ENCODE results near the gene COG8.
"Not testable (repeated sequence)": the region's sequence is repeated elsewhere in the genome, so short reads cannot be mapped to it uniquely, and the experiment has no call there.

The COG8 gene

GRCh38 chr16:69307856-69308255 lies 31.5 kb downstream of the COG8 start:
- TF ChIP-seq, protein P1, sequence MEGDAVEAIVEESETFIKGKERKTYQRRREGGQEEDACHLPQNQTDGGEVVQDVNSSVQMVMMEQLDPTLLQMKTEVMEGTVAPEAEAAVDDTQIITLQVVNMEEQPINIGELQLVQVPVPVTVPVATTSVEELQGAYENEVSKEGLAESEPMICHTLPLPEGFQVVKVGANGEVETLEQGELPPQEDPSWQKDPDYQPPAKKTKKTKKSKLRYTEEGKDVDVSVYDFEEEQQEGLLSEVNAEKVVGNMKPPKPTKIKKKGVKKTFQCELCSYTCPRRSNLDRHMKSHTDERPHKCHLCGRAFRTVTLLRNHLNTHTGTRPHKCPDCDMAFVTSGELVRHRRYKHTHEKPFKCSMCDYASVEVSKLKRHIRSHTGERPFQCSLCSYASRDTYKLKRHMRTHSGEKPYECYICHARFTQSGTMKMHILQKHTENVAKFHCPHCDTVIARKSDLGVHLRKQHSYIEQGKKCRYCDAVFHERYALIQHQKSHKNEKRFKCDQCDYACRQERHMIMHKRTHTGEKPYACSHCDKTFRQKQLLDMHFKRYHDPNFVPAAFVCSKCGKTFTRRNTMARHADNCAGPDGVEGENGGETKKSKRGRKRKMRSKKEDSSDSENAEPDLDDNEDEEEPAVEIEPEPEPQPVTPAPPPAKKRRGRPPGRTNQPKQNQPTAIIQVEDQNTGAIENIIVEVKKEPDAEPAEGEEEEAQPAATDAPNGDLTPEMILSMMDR (IDR thresholded peaks at IDR 0.05; ENCODE audit: insufficient read depth, low read depth, low read length, missing control alignments) = no peak
- DNase-seq (ENCODE audit: low read depth) = no peak
- H3K4me3 ChIP-seq (ENCODE audit: low read depth, low read length) = no peak overlapping the region

- DNase-seq (ENCODE audit: low read depth) = no peak
- TF ChIP-seq, protein P1 (IDR thresholded peaks at IDR 0.05; ENCODE audit: insufficient read depth, low read depth, low read length, missing control alignments) = no peak
- H3K4me3 ChIP-seq (ENCODE audit: low read depth, low read length) = no peak overlapping the region
Observed at GRCh38 chr16:69307091-69307490, 32.3 kb downstream of the COG8 start.

DNA sequence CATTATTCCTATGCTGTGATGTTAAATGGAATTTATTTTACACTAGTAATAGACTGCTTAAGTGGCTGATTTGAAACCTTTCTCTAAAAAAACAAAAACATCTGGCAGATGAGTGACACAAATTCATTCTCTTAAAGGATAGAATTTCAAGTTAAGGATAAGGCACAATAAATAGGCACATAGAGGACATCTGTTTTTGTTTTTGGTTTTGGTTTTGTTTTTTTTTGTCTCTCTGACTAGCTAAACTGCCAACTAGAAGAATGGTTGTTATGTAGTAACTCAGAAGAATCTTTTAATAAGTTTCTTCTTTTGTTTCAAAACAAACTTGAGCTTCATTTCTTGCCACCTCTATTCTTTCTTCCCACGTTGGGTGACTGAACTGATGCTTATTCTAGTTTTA lies 33.3 kb downstream of the COG8 start:
- DNase-seq (ENCODE audit: low read depth) = no peak
- TF ChIP-seq, protein P1 (IDR thresholded peaks at IDR 0.05; ENCODE audit: insufficient read depth, low read depth, low read length, missing control alignments) = no peak
- H3K4me3 ChIP-seq (ENCODE audit: low read depth, low read length) = no peak overlapping the region

DNA sequence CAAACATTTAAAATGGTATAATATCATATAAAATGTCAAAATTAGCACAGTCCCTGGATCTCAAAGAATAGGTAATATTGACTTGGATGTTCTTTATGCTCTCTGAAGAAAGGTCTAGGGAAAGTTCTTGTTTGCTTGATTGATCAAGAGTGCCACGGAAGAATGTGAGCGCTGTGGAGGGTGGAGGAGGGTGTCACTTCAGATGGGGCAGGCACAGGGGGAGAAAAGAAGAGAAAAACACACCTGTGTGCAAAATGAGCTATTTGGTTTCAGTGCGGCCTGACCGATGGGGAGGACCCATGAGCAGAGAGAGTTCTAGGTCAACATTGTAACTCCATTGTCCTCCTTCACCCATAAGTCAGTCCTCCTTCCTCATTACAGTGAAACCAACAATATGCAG lies 37.1 kb downstream of the COG8 start:
- H3K4me3 ChIP-seq (ENCODE audit: low read depth, low read length) = no peak overlapping the region
- TF ChIP-seq, protein P1 (IDR thresholded peaks at IDR 0.05; ENCODE audit: insufficient read depth, low read depth, low read length, missing control alignments) = no peak
- no peak for DNase-seq (ENCODE audit: low read depth)

GRCh38 chr16:69301861-69302260 lies 37.5 kb downstream of the COG8 start:
- H3K4me3 ChIP-seq (ENCODE audit: low read depth, low read length) = no peak overlapping the region
- TF ChIP-seq, protein P1 (IDR thresholded peaks at IDR 0.05; ENCODE audit: insufficient read depth, low read depth, low read length, missing control alignments) = no peak
- DNase-seq (ENCODE audit: low read depth) = no peak

- TF ChIP-seq, protein P1 (IDR thresholded peaks at IDR 0.05; ENCODE audit: insufficient read depth, low read depth, low read length, missing control alignments) = no peak
- no peak overlapping the region for H3K4me3 ChIP-seq (ENCODE audit: low read depth, low read length)
- no peak for DNase-seq (ENCODE audit: low read depth)
Observed at GRCh38 chr16:69301187-69301586, 38.2 kb downstream of the COG8 start.

GRCh38 chr16:69298261-69298660 lies 41.1 kb downstream of the COG8 start:
- TF ChIP-seq, protein P1 (IDR thresholded peaks at IDR 0.05; ENCODE audit: insufficient read depth, low read depth, low read length, missing control alignments) = no peak
- no peak for DNase-seq (ENCODE audit: low read depth)
- H3K4me3 ChIP-seq (ENCODE audit: low read depth, low read length) = no peak overlapping the region

- H3K4me3 ChIP-seq (ENCODE audit: low read depth, low read length); DNase-seq (ENCODE audit: low read depth): not testable (repeated sequence)
Observed at GRCh38 chr16:69296771-69297170, 42.6 kb downstream of the COG8 start.
